GM12878 (cell line): Measurements from ENCODE around the gene KCNIP3.

Experiments used
- EZH2 ChIP-seq: IDR thresholded peaks from 2 replicates; pipeline ENCODE4 v1.6.1; 2012; ENCODE audit warnings: low read depth, mild to moderate bottlenecking, control low read depth, inconsistent platforms, low read length, borderline replicate concordance; ENCODE audit not compliant: control insufficient read depth
- HDAC6 ChIP-seq: fragments of 200-600 bp; sonication (generic); IDR thresholded peaks from one replicate; pipeline ENCODE4 v1.8.0; 2017; ENCODE audit warnings: antibody characterized with exemption; ENCODE audit not compliant: unreplicated experiment
- RAD21 ChIP-seq: IDR thresholded peaks from 2 replicates; pipeline ENCODE4 v1.6.1; 2011; ENCODE audit warnings: mild to moderate bottlenecking, low read depth, low read length, moderate library complexity; ENCODE audit not compliant: insufficient read depth

- no peak for TF ChIP-seq EZH2
- TF ChIP-seq RAD21 = no peak
- TF ChIP-seq HDAC6 = no peak
Measured at GRCh38 chr2:95267458-95268210, 29.5 kb upstream of the KCNIP3 start.
